Neutrophil (primary cell): ENCODE data around the gene WDHD1.

Source experiments
- H3K27ac ChIP-seq: fragments of 200-600 bp; sonication (generic); 2 replicates; pipeline ENCODE4 v1.5.1; 2016; ENCODE audit warnings: mild to moderate bottlenecking, moderate library complexity
- H3K27me3 ChIP-seq: fragments of 200-600 bp; sonication (generic); 2 replicates; pipeline ENCODE4 v1.6.0; 2016; ENCODE audit warnings: mild to moderate bottlenecking
- H3K36me3 ChIP-seq: fragments of 200-600 bp; sonication (generic); 2 replicates; pipeline ENCODE4 v1.5.1; 2017
- H3K4me1 ChIP-seq, 2 experiments: fragments of 200-600 bp in 1 of 2; sonication (generic) in 1 of 2; 1 replicate in 1 of 2; 2 replicates in 1 of 2; pipeline versions ENCODE4 v1.5.1 to v1.6.1; 2013 to 2016; ENCODE audit warnings: low read depth in 1 of 2, low read length in 1 of 2, mild to moderate bottlenecking in 1 of 2, moderate library complexity in 1 of 2; ENCODE audit not compliant: control insufficient read depth in 1 of 2, insufficient read depth in 1 of 2
- H3K4me3 ChIP-seq, 2 experiments: fragments of 200-600 bp in 1 of 2; sonication (generic) in 1 of 2; 1 replicate in 1 of 2; 2 replicates in 1 of 2; pipeline ENCODE4 v1.5.1; 2013 to 2016; ENCODE audit warnings: low read depth in 1 of 2, low read length in 1 of 2, mild to moderate bottlenecking in 1 of 2, moderate library complexity in 1 of 2
- H3K9me3 ChIP-seq: fragments of 200-600 bp; sonication (generic); 2 replicates; pipeline ENCODE4 v1.5.1; 2016
- TF ChIP-seq, protein P1 (sequence below): fragments of 200-600 bp; sonication (generic); IDR thresholded peaks from 2 replicates; pipeline ENCODE4 v1.5.1; 2016; ENCODE audit warnings: antibody characterized with exemption

The WDHD1 gene

DNA sequence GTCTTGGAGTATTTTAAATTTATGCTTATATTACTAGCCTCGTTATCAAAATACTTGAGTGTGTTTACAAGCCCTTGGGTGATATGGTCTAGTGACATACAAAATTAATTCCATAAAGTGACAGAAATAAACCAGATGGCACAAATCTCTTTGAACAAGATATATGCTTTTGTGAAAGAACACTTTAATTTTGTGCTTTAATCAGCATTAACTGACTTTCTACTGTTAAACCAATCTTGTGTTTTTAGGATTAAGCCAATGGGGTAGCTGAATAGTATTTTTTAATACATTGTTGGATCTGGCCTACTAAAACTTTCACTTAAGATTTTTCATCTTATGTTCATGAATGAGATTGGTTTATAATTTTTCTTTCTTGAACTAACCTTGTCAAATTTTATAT is 93.9 kb downstream of the WDHD1 start:
- Histone ChIP-seq H3K4me3 (no peak overlapping the region), H3K36me3 (no peaks in the 10 kb centered on the region)

DNA sequence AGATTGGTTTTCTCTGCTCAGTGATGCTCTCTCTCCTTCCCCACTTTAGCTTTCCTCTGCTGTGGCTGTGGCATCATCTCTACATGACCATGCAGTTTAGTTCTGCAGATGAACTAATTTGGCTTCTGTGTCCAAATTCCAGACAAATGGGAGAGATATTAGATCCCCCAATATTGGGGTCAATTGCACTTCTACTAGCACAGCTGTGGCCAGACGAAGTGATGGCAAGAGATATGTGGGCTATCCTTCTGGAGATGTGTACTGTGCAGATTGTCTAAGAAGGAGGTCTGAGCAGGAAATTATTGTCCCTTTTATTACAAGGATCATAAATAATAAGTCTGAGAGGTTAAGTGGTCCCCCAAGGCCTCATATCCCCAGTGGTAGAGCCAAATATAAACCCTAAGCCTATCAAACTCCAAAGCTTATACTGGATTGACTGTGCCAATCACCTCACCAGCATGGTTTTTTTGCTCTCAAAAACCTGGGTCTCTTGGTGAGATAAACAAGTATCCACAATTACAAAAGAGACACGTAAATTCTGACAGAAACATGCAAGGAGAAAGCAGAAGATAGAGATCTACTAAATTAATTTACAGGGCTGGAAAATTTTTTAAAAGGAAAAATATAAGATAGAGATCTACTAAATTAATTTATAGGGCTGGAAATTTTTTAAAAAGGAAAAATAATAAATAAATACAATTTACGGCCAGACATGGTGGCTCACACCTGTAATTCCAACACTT is 95.1 kb downstream of the WDHD1 start:
- Histone ChIP-seq H3K27ac (no peak overlapping the region), H3K36me3 (no peaks in the 10 kb centered on the region), H3K4me1 (no peaks in the 10 kb centered on the region), H3K9me3 (no peaks in the 10 kb centered on the region), H3K4me3 (no peak overlapping the region), H3K27me3 (no peaks in the 10 kb centered on the region)
- TF ChIP-seq, protein P1, sequence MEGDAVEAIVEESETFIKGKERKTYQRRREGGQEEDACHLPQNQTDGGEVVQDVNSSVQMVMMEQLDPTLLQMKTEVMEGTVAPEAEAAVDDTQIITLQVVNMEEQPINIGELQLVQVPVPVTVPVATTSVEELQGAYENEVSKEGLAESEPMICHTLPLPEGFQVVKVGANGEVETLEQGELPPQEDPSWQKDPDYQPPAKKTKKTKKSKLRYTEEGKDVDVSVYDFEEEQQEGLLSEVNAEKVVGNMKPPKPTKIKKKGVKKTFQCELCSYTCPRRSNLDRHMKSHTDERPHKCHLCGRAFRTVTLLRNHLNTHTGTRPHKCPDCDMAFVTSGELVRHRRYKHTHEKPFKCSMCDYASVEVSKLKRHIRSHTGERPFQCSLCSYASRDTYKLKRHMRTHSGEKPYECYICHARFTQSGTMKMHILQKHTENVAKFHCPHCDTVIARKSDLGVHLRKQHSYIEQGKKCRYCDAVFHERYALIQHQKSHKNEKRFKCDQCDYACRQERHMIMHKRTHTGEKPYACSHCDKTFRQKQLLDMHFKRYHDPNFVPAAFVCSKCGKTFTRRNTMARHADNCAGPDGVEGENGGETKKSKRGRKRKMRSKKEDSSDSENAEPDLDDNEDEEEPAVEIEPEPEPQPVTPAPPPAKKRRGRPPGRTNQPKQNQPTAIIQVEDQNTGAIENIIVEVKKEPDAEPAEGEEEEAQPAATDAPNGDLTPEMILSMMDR: no peak

More for the DNA sequence above, 93.9 kb downstream of the WDHD1 start:
- H3K9me3 ChIP-seq: no peaks in the 10 kb centered on the region
- H3K27ac ChIP-seq: no peak overlapping the region
- TF ChIP-seq, protein P1: no peak
- H3K27me3 ChIP-seq: no peaks in the 10 kb centered on the region
- no peaks in the 10 kb centered on the region for H3K4me1 ChIP-seq

DNA sequence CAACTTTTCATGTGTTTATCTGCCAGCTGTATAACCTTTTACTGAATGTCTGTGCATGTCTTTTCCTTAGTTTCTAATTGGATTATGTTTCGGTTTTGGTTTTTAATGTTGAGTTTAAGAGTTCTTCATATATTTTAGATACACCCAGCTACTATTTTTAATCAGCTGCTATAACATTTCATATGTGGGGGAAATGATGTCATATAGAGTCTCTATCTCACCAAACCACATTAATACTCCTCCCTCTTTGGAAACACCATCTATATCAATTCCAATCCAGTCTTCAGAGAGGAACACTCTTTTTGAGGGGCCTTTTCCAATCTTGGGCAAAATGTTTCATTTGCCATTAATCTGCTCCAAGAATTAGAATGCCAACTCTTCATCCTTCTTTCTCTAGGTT is 95.8 kb downstream of the WDHD1 start:
- H3K27me3 ChIP-seq: no peaks in the 10 kb centered on the region
- H3K4me3 ChIP-seq: no peak overlapping the region
- TF ChIP-seq, protein P1: no peak
- H3K4me1 ChIP-seq: no peaks in the 10 kb centered on the region
- no peaks in the 10 kb centered on the region for H3K9me3 ChIP-seq
- H3K36me3 ChIP-seq: no peaks in the 10 kb centered on the region
- H3K27ac ChIP-seq: no peak overlapping the region

DNA sequence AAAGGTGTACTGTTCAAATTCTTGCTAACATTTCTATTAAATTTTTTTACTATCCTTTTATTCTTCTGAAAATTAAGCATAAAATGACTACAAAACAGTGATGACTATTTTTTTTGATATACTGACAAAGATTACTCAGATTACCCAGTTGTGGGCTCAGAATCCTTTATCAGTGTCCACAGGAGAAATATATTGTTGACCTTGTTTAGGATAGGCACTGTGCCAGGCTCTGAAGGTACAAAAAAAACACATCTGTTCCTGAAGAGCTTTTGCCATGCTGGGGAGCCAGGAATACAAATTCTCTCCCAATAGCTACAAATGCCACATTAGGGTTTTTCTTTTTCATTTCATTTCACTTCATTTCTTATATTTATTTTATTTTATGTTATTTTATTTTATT is 97.3 kb downstream of the WDHD1 start:
- H3K9me3 ChIP-seq: no peaks in the 10 kb centered on the region
- no peak overlapping the region for H3K27ac ChIP-seq
- H3K4me3 ChIP-seq: no peak overlapping the region
- no peaks in the 10 kb centered on the region for H3K27me3 ChIP-seq
- no peaks in the 10 kb centered on the region for H3K4me1 ChIP-seq
- H3K36me3 ChIP-seq: no peaks in the 10 kb centered on the region
- TF ChIP-seq, protein P1: no peak

DNA sequence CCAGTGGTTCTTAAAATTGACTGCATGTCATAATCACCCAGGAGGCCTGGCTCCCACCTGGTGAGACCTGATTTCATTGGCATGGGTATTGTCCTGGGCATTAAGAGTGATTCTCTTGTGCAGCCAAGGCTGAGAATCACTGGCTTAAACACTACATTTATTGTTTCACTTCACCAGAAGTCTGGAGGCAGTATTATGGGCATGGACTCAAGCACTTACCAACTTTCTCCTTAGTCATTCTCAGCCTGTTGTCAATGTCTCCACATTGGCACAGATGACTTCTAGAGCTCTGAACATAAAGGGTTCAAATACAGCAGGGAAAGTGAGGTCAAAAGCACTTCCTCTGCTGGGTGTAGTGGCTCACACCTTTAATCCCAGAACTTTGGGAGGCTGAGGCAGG is 98.7 kb downstream of the WDHD1 start:
- H3K36me3 ChIP-seq: no peaks in the 10 kb centered on the region
- H3K27ac ChIP-seq: no peak overlapping the region
- H3K27me3 ChIP-seq: no peaks in the 10 kb centered on the region
- no peak overlapping the region for H3K4me3 ChIP-seq
- no peaks in the 10 kb centered on the region for H3K9me3 ChIP-seq
- TF ChIP-seq, protein P1: no peak
- no peaks in the 10 kb centered on the region for H3K4me1 ChIP-seq
